BE2C (cell line): ENCODE results near the gene VPS35L.

Experiments used
- DNase-seq: peaks from one replicate; pipeline ENCODE4 v3.0.0-alpha.2; 2020
- H3K27me3 ChIP-seq: fragments of 250-450 bp; sonication (Bioruptor Pico); 2 replicates; pipeline ENCODE4 v1.5.1; 2020; ENCODE audit warnings: mild to moderate bottlenecking
- H3K36me3 ChIP-seq: fragments of 250-450 bp; sonication (Bioruptor Pico); 2 replicates; pipeline ENCODE4 v1.5.1; 2020; ENCODE audit warnings: mild to moderate bottlenecking
- H3K4me1 ChIP-seq: fragments of 250-450 bp; sonication (Bioruptor Pico); 2 replicates; pipeline ENCODE4 v1.5.1; 2020
- H3K4me3 ChIP-seq: 2 replicates; pipeline ENCODE4 v1.5.1; 2011; ENCODE audit warnings: low read depth, low read length
- H3K9me3 ChIP-seq: fragments of 250-450 bp; sonication (Bioruptor Pico); 2 replicates; pipeline ENCODE4 v1.5.1; 2020
- CTCF ChIP-seq: IDR thresholded peaks from 2 replicates; pipeline ENCODE4 v1.5.1; 2012; ENCODE audit warnings: mild to moderate bottlenecking, low read depth, low read length

The VPS35L gene

GRCh38 chr16:19607616-19608280, 52.2 kb downstream of the VPS35L start:
- Histone ChIP-seq H3K36me3 (no peaks in the 10 kb centered on the region), H3K27me3 (no peaks in the 10 kb centered on the region), H3K4me3 (no peak overlapping the region), H3K4me1 (no peaks in the 10 kb centered on the region), H3K9me3 (no peaks in the 10 kb centered on the region)
- DNase-seq, result no peak
- no peak for TF ChIP-seq CTCF

GRCh38 chr16:19609359-19609758, 53.9 kb downstream of the VPS35L start:
- no peaks in the 10 kb centered on the region for H3K36me3 ChIP-seq
- H3K4me3 ChIP-seq, result no peak overlapping the region
- no peak for TF ChIP-seq CTCF
- H3K4me1 ChIP-seq, result no peaks in the 10 kb centered on the region
- H3K9me3 ChIP-seq, result no peaks in the 10 kb centered on the region
- no peak for DNase-seq
- no peaks in the 10 kb centered on the region for H3K27me3 ChIP-seq

- no peak overlapping the region for H3K4me3 ChIP-seq
- no peak for DNase-seq
- no peaks in the 10 kb centered on the region for H3K36me3 ChIP-seq
- H3K27me3 ChIP-seq, result no peaks in the 10 kb centered on the region
- TF ChIP-seq CTCF, result no peak
- H3K9me3 ChIP-seq, result no peaks in the 10 kb centered on the region
- H3K4me1 ChIP-seq, result no peaks in the 10 kb centered on the region
These were observed 54.7 kb downstream of the VPS35L start for GRCh38 chr16:19610200-19610599.

GRCh38 chr16:19613834-19614233, 58.3 kb downstream of the VPS35L start:
- no peaks in the 10 kb centered on the region for H3K36me3 ChIP-seq
- H3K4me1 ChIP-seq, result no peaks in the 10 kb centered on the region
- DNase-seq, result no peak
- no peak for TF ChIP-seq CTCF
- no peaks in the 10 kb centered on the region for H3K9me3 ChIP-seq
- no peak overlapping the region for H3K4me3 ChIP-seq
- no peaks in the 10 kb centered on the region for H3K27me3 ChIP-seq

- no peaks in the 10 kb centered on the region for H3K4me1 ChIP-seq
- H3K36me3 ChIP-seq, result no peaks in the 10 kb centered on the region
- no peaks in the 10 kb centered on the region for H3K27me3 ChIP-seq
- no peaks in the 10 kb centered on the region for H3K9me3 ChIP-seq
- no peak for TF ChIP-seq CTCF
- DNase-seq, result no peak
- H3K4me3 ChIP-seq, result no peak overlapping the region
These were observed 60.7 kb downstream of the VPS35L start for GRCh38 chr16:19616241-19616640.

- no peaks in the 10 kb centered on the region for H3K4me1 ChIP-seq
- no peak for TF ChIP-seq CTCF
- H3K36me3 ChIP-seq, result no peaks in the 10 kb centered on the region
- DNase-seq, result no peak
- H3K27me3 ChIP-seq, result no peaks in the 10 kb centered on the region
- no peaks in the 10 kb centered on the region for H3K9me3 ChIP-seq
- H3K4me3 ChIP-seq, result no peak overlapping the region
These were observed 63.4 kb downstream of the VPS35L start for GRCh38 chr16:19618876-19619275.
